Hepatocyte (in vitro differentiated cells): Measurements from ENCODE around the gene SFT2D2.

Source experiments
- EZH2phosphoT487 ChIP-seq: fragments of 200-600 bp; sonication (generic); IDR thresholded peaks from one replicate; pipeline ENCODE4 v1.6.1; 2018; ENCODE audit warnings: antibody characterized with exemption, mild to moderate bottlenecking, low read depth, moderate library complexity; ENCODE audit not compliant: unreplicated experiment, severe bottlenecking
- TF ChIP-seq, protein P1 (sequence below): fragments of 200-600 bp; sonication (generic); IDR thresholded peaks from 2 replicates; pipeline ENCODE4 v1.5.1; 2016; ENCODE audit warnings: antibody characterized with exemption, mild to moderate bottlenecking; ENCODE audit not compliant: poor library complexity

DNA sequence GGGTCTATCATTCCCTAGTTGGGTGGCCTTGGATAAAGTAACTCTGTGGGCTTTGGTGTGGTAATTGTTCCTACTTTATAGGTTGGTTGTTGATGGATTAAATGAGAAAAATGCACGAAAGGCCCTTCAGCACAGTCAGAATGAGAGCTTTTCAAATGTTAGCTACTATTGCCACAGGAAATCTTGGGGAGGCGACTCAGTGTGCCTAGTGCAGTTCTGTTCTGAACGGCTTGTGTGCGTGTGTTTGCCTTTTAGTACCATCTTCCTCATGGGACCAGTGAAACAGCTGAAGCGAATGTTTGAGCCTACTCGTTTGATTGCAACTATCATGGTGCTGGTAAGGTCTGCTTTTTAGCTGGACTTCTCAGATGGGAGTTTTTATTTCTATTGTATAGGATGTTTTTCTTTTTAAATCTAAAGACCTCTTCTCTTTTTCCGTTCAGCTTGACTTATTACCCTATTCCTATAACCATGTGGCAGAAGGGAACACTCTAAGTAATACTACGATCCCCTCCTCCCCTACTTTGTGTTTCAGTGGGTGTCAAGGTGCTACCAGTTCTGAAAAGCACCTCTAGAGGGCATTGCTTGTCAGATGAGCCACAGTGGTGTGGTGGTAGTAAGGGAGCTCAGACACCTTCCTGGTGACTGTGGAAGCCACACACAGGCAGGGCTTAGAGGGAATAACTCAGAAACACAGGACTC lies 9.2 kb downstream of the SFT2D2 start:
- TF ChIP-seq EZH2phosphoT487: no peak
- TF ChIP-seq, protein P1, sequence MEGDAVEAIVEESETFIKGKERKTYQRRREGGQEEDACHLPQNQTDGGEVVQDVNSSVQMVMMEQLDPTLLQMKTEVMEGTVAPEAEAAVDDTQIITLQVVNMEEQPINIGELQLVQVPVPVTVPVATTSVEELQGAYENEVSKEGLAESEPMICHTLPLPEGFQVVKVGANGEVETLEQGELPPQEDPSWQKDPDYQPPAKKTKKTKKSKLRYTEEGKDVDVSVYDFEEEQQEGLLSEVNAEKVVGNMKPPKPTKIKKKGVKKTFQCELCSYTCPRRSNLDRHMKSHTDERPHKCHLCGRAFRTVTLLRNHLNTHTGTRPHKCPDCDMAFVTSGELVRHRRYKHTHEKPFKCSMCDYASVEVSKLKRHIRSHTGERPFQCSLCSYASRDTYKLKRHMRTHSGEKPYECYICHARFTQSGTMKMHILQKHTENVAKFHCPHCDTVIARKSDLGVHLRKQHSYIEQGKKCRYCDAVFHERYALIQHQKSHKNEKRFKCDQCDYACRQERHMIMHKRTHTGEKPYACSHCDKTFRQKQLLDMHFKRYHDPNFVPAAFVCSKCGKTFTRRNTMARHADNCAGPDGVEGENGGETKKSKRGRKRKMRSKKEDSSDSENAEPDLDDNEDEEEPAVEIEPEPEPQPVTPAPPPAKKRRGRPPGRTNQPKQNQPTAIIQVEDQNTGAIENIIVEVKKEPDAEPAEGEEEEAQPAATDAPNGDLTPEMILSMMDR: peak; percentile 46
